ENCODE measurements around the gene TAS1R1.

The TAS1R1 gene

DNA sequence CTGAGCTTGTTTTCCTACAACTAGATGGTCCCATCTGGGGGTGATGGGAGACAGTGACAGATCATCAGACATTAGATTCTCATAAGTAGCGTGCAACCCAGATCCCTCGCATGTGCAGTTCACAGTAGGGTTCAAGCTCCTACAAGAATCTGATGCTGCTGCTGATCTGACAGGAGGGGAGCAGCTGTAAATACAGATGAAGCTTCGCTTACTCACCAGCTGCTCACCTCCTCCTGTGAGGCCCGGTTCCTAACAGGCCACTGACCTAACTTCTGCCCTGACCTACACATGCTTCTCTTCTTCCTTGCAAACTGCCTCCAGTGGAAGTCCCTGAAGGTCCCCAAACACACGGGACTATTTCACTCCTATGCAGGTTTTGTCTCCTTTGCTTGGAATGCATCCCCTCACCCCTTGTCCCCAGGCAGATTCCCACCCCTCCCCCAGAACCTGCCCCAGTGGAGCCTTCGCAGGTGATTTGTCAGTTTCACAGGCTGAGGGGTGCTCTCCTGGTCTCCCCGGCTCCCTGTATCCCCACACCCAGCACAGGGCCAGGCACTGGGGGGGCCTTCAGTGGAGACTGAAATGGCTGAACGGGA is 19.0 kb downstream of the TAS1R1 start:
- TF ChIP-seq TAF1 (IDR thresholded peaks at IDR 0.05; ENCODE audit: borderline replicate concordance, insufficient read depth, low read length) = no peak
- no peak for TF ChIP-seq POLR2AphosphoS5 (IDR thresholded peaks at IDR 0.05; ENCODE audit: low read depth, low read length)
- no peak for TF ChIP-seq FOXP2 (optimal IDR thresholded peaks at IDR 0.05; ENCODE audit: borderline replicate concordance, extremely low read depth, extremely low read length, insufficient read depth)

- TF ChIP-seq TAF1 (IDR thresholded peaks at IDR 0.05; ENCODE audit: borderline replicate concordance, insufficient read depth, low read length) (no peak), SIN3A (IDR thresholded peaks at IDR 0.05; ENCODE audit: borderline replicate concordance, insufficient read depth, low read length) (no peak), FOXP2 (optimal IDR thresholded peaks at IDR 0.05; ENCODE audit: borderline replicate concordance, extremely low read depth, extremely low read length, insufficient read depth) (no peak), POLR2AphosphoS5 (IDR thresholded peaks at IDR 0.05; ENCODE audit: low read depth, low read length) (no peak)
- TF ChIP-seq, protein P1, sequence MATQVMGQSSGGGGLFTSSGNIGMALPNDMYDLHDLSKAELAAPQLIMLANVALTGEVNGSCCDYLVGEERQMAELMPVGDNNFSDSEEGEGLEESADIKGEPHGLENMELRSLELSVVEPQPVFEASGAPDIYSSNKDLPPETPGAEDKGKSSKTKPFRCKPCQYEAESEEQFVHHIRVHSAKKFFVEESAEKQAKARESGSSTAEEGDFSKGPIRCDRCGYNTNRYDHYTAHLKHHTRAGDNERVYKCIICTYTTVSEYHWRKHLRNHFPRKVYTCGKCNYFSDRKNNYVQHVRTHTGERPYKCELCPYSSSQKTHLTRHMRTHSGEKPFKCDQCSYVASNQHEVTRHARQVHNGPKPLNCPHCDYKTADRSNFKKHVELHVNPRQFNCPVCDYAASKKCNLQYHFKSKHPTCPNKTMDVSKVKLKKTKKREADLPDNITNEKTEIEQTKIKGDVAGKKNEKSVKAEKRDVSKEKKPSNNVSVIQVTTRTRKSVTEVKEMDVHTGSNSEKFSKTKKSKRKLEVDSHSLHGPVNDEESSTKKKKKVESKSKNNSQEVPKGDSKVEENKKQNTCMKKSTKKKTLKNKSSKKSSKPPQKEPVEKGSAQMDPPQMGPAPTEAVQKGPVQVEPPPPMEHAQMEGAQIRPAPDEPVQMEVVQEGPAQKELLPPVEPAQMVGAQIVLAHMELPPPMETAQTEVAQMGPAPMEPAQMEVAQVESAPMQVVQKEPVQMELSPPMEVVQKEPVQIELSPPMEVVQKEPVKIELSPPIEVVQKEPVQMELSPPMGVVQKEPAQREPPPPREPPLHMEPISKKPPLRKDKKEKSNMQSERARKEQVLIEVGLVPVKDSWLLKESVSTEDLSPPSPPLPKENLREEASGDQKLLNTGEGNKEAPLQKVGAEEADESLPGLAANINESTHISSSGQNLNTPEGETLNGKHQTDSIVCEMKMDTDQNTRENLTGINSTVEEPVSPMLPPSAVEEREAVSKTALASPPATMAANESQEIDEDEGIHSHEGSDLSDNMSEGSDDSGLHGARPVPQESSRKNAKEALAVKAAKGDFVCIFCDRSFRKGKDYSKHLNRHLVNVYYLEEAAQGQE (IDR thresholded peaks at IDR 0.05; ENCODE audit: insufficient read depth in 1 of 2, low read depth in 2 of 2, low read length in 2 of 2) = no peak
Measured at GRCh38 chr1:6574818-6575217, 19.7 kb downstream of the TAS1R1 start.

DNA sequence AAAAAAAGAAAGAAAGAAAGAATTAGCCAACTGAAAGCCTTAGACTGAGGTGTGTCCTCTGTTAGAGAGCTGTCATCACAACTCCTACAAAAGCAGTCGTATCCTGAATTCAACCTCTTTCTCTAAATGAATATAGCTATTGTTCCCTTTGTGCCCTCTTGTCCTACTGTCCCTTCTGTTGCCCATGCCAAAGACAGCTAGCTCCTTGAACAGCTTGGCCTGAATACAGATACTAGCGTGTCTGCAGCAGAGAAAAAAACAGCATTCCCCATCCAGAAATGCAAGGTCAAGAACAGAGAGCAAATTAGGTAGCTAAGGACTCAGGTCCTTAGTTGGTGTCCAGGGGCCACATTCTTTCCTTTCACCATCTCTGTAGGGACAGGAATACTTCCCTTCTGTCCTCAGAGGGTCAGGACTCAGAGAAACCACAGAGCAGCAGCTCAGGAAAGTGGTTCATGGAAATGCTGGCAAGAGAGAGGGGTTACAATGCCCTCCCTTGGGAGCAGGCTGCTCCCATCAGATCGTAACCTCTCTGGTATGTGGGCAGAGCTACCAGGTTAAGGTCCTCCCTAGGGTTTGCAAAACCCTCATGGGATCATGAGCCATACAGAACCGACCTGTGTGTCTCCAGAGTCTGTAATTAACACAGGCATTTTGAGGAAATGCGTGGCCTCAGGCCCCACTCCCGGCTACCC is 22.9 kb downstream of the TAS1R1 start:
- TF ChIP-seq SIN3A (IDR thresholded peaks at IDR 0.05; ENCODE audit: borderline replicate concordance, insufficient read depth, low read length) = no peak
- TF ChIP-seq POLR2AphosphoS5 (IDR thresholded peaks at IDR 0.05; ENCODE audit: low read depth, low read length) = no peak
- no peak for TF ChIP-seq TAF1 (IDR thresholded peaks at IDR 0.05; ENCODE audit: borderline replicate concordance, insufficient read depth, low read length)
- TF ChIP-seq FOXP2 (optimal IDR thresholded peaks at IDR 0.05; ENCODE audit: borderline replicate concordance, extremely low read depth, extremely low read length, insufficient read depth) = no peak

- TF ChIP-seq POLR2AphosphoS5 (IDR thresholded peaks at IDR 0.05; ENCODE audit: low read depth, low read length) (no peak), SIN3A (IDR thresholded peaks at IDR 0.05; ENCODE audit: borderline replicate concordance, insufficient read depth, low read length) (no peak), FOXP2 (optimal IDR thresholded peaks at IDR 0.05; ENCODE audit: borderline replicate concordance, extremely low read depth, extremely low read length, insufficient read depth) (no peak), TAF1 (IDR thresholded peaks at IDR 0.05; ENCODE audit: borderline replicate concordance, insufficient read depth, low read length) (no peak)
- TF ChIP-seq, protein P1 (IDR thresholded peaks at IDR 0.05; ENCODE audit: insufficient read depth in 1 of 2, low read depth in 2 of 2, low read length in 2 of 2) = no peak
Measured at GRCh38 chr1:6578624-6579373, 23.7 kb downstream of the TAS1R1 start.

- TF ChIP-seq POLR2AphosphoS5 (IDR thresholded peaks at IDR 0.05; ENCODE audit: low read depth, low read length) (peak; percentile 97), SIN3A (IDR thresholded peaks at IDR 0.05; ENCODE audit: borderline replicate concordance, insufficient read depth, low read length) (no peak), TAF1 (IDR thresholded peaks at IDR 0.05; ENCODE audit: borderline replicate concordance, insufficient read depth, low read length) (peak; percentile 61; the same call in 1 of the 2 replicates), FOXP2 (optimal IDR thresholded peaks at IDR 0.05; ENCODE audit: borderline replicate concordance, extremely low read depth, extremely low read length, insufficient read depth) (peak; percentile 90)
- TF ChIP-seq, protein P1 (IDR thresholded peaks at IDR 0.05; ENCODE audit: insufficient read depth in 1 of 2, low read depth in 2 of 2, low read length in 2 of 2) = no peak
Measured at GRCh38 chr1:6579374-6580118, 24.4 kb downstream of the TAS1R1 start, which contains the start of gene ZBTB48. Gene ZBTB48, plus strand, starts transcription at chr1:6579994. Its CDS starts 616 bp downstream, at chr1:6580610.

Data from PFSK-1 (cell line).